K562 (cell line): Measurements from ENCODE around the gene FRYL. TPM values are rescaled to one million over a fixed set of nuclear protein-coding genes. Genes with fewer than 3 reads are reported as not detected.
A peak's percentile ranks its signal among the peaks of the same experiment; 100 is the strongest.

Experiments used
- ATF1 ChIP-seq, 2 experiments: fragments of 450-650 bp in 1 of 2; IDR thresholded peaks; 2 replicates each; pipeline ENCODE4 v1.6.1; 2016; ENCODE audit warnings: missing compliant biosample characterization in 1 of 2, missing genetic modification characterization in 1 of 2
- BHLHE40 ChIP-seq: IDR thresholded peaks from 2 replicates; pipeline ENCODE4 v1.6.1; 2011; ENCODE audit warnings: low read length, improper control_type of control experiment
- CBFA2T2 ChIP-seq: fragments of 450-650 bp; conservative IDR thresholded peaks from 2 replicates; pipeline ENCODE4 v1.6.1; 2017; ENCODE audit warnings: mild to moderate bottlenecking
- CHCHD3 ChIP-seq: fragments of 250-450 bp; sonication (Bioruptor Pico); IDR thresholded peaks from 2 replicates; pipeline ENCODE4 v2.1.2; 2022; ENCODE audit warnings: mild to moderate bottlenecking
- CREB3L1 ChIP-seq: fragments of 450-650 bp; IDR thresholded peaks from 2 replicates; pipeline ENCODE4 v1.6.1; 2014; ENCODE audit warnings: low read depth, mild to moderate bottlenecking, moderate library complexity, borderline replicate concordance
- CREM ChIP-seq: IDR thresholded peaks from 2 replicates; pipeline ENCODE4 v1.6.1; 2014; ENCODE audit warnings: antibody characterized with exemption, low read depth
- GATAD2A ChIP-seq: fragments of 450-650 bp; IDR thresholded peaks from 2 replicates; pipeline ENCODE4 v1.6.1; 2017
- HEY1 ChIP-seq: fragments of 250-450 bp; sonication (Bioruptor Pico); IDR thresholded peaks from 2 replicates; pipeline ENCODE4 v1.5.0; 2020; ENCODE audit warnings: mild to moderate bottlenecking, moderate library complexity, borderline replicate concordance
- MAFF ChIP-seq: IDR thresholded peaks from 2 replicates; pipeline ENCODE4 v1.6.1; 2012; ENCODE audit warnings: low read length, improper control_type of control experiment
- MEF2D ChIP-seq: conservative IDR thresholded peaks from 2 replicates; pipeline ENCODE4 v1.6.1; 2016; ENCODE audit warnings: low read depth, missing genetic modification characterization, missing compliant biosample characterization
- PRPF4 ChIP-seq: fragments of 200-400 bp; formaldehyde crosslinking; IDR thresholded peaks from one replicate; pipeline ENCODE4 v1.6.1; 2017; ENCODE audit warnings: low read length, low read depth, mild to moderate bottlenecking; ENCODE audit not compliant: insufficient read depth, poor library complexity, severe bottlenecking
- RBFOX2 ChIP-seq: fragments of 200-400 bp; formaldehyde crosslinking; IDR thresholded peaks from 2 replicates; pipeline ENCODE4 v1.6.1; 2017; ENCODE audit warnings: low read depth, mild to moderate bottlenecking, low read length, moderate library complexity
- SIRT6 ChIP-seq: IDR thresholded peaks from one replicate; pipeline ENCODE4 v1.6.1; 2012; ENCODE audit warnings: low read depth, mild to moderate bottlenecking, control low read depth, inconsistent platforms, low read length, moderate library complexity
- SMARCB1 ChIP-seq: IDR thresholded peaks from 2 replicates; pipeline ENCODE4 v1.6.1; 2011; ENCODE audit warnings: improper control_type of control experiment, low read depth; ENCODE audit not compliant: insufficient read length
- ZBED1 ChIP-seq: IDR thresholded peaks from 2 replicates; pipeline ENCODE4 v1.6.1; 2014
- ZNF561 ChIP-seq: fragments of 450-650 bp; formaldehyde crosslinking; conservative IDR thresholded peaks from 2 replicates; pipeline ENCODE4 v1.4.0; 2020; ENCODE audit warnings: mild to moderate bottlenecking, moderate library complexity
- polyA plus RNA-seq, 8 experiments: library from polyadenylated mRNA; depleted of rRNA in 4 of 8; stranded (reverse) in 5 of 8; unstranded in 3 of 8; fragments of >200 nt; fragmentation: Nextera tagmentation in 2 of 8; fragmentation: Illumina TruSeq in 1 of 8; extraction: Ambion mirVana in 2 of 8; extraction: Trizol in 1 of 8; gene quantifications; 2 replicates each; pipeline versions ENCODE4 v1.2.1 to v1.2.3, GENCODE V29; 2011 to 2014; ENCODE audit warnings: inconsistent platforms in 1 of 8, missing spikeins in 1 of 8
- total RNA-seq, 7 experiments: library from RNA; depleted of rRNA in 6 of 7; stranded (reverse); fragments of >200 nt in 6 of 7; fragmentation: Illumina TruSeq in 2 of 7; extraction: Trizol in 2 of 7; gene quantifications; 2 replicates each; pipeline versions ENCODE4 v1.2.1 to v1.2.3, GENCODE V29; 2011 to 2021; ENCODE audit warnings: low replicate concordance in 1 of 7
- TF ChIP-seq, protein P1 (sequence below): fragments of 450-650 bp; IDR thresholded peaks from 2 replicates; pipeline ENCODE4 v1.6.1; 2016; ENCODE audit warnings: mild to moderate bottlenecking, moderate library complexity
- TF ChIP-seq, protein P2 (sequence below): sonication (generic); formaldehyde crosslinking; IDR thresholded peaks from 2 replicates; pipeline ENCODE4 v1.9.0; 2022; ENCODE audit warnings: mild to moderate bottlenecking, missing genetic modification reagents

Gene FRYL
- total and polyA plus RNA-seq, 9 of the 15 experiments (the other 6 are each of a cell fraction or from before 2014, with no cell fraction given) = 7.2 to 34.9 (median 15.9) TPM

DNA sequence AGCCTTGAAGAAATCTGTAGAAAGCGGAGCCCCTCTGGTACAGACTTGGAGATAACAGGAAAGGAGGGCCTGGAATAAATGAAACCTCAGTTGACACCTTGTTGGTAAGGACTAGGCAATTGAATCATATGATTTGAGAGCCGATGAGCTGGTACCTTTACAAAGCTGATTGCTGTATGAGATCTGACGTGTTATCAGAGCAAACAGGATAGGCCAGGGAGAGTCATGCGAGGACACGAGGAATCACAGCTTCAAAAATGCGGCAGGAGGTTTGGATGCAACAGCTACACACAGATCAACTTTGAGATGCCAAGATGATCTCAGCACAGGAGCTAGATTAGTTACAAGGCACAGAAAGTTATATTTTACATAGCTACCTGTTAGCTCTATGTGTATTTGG, 304.3 kb downstream of the FRYL start (continued):
- TF ChIP-seq, protein P1, sequence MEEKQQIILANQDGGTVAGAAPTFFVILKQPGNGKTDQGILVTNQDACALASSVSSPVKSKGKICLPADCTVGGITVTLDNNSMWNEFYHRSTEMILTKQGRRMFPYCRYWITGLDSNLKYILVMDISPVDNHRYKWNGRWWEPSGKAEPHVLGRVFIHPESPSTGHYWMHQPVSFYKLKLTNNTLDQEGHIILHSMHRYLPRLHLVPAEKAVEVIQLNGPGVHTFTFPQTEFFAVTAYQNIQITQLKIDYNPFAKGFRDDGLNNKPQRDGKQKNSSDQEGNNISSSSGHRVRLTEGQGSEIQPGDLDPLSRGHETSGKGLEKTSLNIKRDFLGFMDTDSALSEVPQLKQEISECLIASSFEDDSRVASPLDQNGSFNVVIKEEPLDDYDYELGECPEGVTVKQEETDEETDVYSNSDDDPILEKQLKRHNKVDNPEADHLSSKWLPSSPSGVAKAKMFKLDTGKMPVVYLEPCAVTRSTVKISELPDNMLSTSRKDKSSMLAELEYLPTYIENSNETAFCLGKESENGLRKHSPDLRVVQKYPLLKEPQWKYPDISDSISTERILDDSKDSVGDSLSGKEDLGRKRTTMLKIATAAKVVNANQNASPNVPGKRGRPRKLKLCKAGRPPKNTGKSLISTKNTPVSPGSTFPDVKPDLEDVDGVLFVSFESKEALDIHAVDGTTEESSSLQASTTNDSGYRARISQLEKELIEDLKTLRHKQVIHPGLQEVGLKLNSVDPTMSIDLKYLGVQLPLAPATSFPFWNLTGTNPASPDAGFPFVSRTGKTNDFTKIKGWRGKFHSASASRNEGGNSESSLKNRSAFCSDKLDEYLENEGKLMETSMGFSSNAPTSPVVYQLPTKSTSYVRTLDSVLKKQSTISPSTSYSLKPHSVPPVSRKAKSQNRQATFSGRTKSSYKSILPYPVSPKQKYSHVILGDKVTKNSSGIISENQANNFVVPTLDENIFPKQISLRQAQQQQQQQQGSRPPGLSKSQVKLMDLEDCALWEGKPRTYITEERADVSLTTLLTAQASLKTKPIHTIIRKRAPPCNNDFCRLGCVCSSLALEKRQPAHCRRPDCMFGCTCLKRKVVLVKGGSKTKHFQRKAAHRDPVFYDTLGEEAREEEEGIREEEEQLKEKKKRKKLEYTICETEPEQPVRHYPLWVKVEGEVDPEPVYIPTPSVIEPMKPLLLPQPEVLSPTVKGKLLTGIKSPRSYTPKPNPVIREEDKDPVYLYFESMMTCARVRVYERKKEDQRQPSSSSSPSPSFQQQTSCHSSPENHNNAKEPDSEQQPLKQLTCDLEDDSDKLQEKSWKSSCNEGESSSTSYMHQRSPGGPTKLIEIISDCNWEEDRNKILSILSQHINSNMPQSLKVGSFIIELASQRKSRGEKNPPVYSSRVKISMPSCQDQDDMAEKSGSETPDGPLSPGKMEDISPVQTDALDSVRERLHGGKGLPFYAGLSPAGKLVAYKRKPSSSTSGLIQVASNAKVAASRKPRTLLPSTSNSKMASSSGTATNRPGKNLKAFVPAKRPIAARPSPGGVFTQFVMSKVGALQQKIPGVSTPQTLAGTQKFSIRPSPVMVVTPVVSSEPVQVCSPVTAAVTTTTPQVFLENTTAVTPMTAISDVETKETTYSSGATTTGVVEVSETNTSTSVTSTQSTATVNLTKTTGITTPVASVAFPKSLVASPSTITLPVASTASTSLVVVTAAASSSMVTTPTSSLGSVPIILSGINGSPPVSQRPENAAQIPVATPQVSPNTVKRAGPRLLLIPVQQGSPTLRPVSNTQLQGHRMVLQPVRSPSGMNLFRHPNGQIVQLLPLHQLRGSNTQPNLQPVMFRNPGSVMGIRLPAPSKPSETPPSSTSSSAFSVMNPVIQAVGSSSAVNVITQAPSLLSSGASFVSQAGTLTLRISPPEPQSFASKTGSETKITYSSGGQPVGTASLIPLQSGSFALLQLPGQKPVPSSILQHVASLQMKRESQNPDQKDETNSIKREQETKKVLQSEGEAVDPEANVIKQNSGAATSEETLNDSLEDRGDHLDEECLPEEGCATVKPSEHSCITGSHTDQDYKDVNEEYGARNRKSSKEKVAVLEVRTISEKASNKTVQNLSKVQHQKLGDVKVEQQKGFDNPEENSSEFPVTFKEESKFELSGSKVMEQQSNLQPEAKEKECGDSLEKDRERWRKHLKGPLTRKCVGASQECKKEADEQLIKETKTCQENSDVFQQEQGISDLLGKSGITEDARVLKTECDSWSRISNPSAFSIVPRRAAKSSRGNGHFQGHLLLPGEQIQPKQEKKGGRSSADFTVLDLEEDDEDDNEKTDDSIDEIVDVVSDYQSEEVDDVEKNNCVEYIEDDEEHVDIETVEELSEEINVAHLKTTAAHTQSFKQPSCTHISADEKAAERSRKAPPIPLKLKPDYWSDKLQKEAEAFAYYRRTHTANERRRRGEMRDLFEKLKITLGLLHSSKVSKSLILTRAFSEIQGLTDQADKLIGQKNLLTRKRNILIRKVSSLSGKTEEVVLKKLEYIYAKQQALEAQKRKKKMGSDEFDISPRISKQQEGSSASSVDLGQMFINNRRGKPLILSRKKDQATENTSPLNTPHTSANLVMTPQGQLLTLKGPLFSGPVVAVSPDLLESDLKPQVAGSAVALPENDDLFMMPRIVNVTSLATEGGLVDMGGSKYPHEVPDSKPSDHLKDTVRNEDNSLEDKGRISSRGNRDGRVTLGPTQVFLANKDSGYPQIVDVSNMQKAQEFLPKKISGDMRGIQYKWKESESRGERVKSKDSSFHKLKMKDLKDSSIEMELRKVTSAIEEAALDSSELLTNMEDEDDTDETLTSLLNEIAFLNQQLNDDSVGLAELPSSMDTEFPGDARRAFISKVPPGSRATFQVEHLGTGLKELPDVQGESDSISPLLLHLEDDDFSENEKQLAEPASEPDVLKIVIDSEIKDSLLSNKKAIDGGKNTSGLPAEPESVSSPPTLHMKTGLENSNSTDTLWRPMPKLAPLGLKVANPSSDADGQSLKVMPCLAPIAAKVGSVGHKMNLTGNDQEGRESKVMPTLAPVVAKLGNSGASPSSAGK = peak; percentile 61; the same call in 1 of the 2 replicates
- TF ChIP-seq CHCHD3 (CRISPR knock-in tag) (no peak), CREB3L1 (no peak), SMARCB1 (no peak), HEY1 (no peak), PRPF4 (no peak), GATAD2A (no peak), RBFOX2 (no peak), BHLHE40 (peak; percentile 12; the same call in 1 of the 2 replicates), MAFF (no peak), MEF2D (tag) (no peak), CREM (peak; percentile 62), ATF1 (CRISPR knock-in tag; IDR thresholded peaks at IDR 0.05) (no peak), ATF1 (tag; IDR thresholded peaks at IDR 0.05) (peak; percentile 77), CBFA2T2 (0 out of 2 replicates have a peak, but pooled peaks have one; percentile 10), SIRT6 (no peak), ZNF561 (CRISPR knock-in tag) (no peak), ZBED1 (no peak)
- TF ChIP-seq, protein P2, sequence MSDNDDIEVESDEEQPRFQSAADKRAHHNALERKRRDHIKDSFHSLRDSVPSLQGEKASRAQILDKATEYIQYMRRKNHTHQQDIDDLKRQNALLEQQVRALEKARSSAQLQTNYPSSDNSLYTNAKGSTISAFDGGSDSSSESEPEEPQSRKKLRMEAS = no peak
